HepG2 (cell line): Measurements from ENCODE around the gene TM4SF1. TPM values are rescaled to one million over a fixed set of nuclear protein-coding genes. Genes with fewer than 3 reads are reported as not detected.

Source experiments
- CHD4 ChIP-seq: fragments of 200-600 bp; sonication (generic); IDR thresholded peaks from 2 replicates; pipeline ENCODE4 v1.7.0; 2017; ENCODE audit warnings: mild to moderate bottlenecking, low read length, borderline replicate concordance
- EP300 ChIP-seq, 3 experiments: sonication (generic) in 1 of 3; formaldehyde crosslinking in 1 of 3; IDR thresholded peaks; 2 replicates each; pipeline versions ENCODE4 v1.5.1 to v1.6.1; 2011 to 2020; ENCODE audit warnings: low read depth in 2 of 3, low read length in 2 of 3, borderline replicate concordance in 1 of 3, improper control_type of control experiment in 1 of 3, mild to moderate bottlenecking in 1 of 3, missing genetic modification reagents in 1 of 3, moderate library complexity in 1 of 3
- RELA ChIP-seq: sonication (generic); formaldehyde crosslinking; IDR thresholded peaks from 2 replicates; pipeline ENCODE4 v1.4.0; 2020; ENCODE audit warnings: missing genetic modification reagents
- SAFB2 ChIP-seq: sonication (generic); formaldehyde crosslinking; IDR thresholded peaks from 2 replicates; pipeline ENCODE4 v1.5.1; 2020; ENCODE audit warnings: missing genetic modification reagents, low read depth, mild to moderate bottlenecking, borderline replicate concordance
- SAP130 ChIP-seq: IDR thresholded peaks from 2 replicates; pipeline ENCODE4 v1.6.1; 2016; ENCODE audit warnings: low read depth
- SSRP1 ChIP-seq: IDR thresholded peaks from 2 replicates; pipeline ENCODE4 v1.6.1; 2016; ENCODE audit warnings: control low read depth
- THRA ChIP-seq: sonication (generic); formaldehyde crosslinking; IDR thresholded peaks from 2 replicates; pipeline ENCODE4 v1.4.0; 2020; ENCODE audit warnings: missing genetic modification reagents, borderline replicate concordance
- TRIM24 ChIP-seq: sonication (generic); formaldehyde crosslinking; IDR thresholded peaks from 2 replicates; pipeline ENCODE4 v1.8.0; 2022; ENCODE audit warnings: mild to moderate bottlenecking, missing genetic modification reagents
- U2AF2 ChIP-seq: fragments of 200-400 bp; formaldehyde crosslinking; IDR thresholded peaks from 2 replicates; pipeline ENCODE4 v1.6.1; 2017; ENCODE audit warnings: low read depth, mild to moderate bottlenecking, low read length
- ZNF251 ChIP-seq: sonication (generic); formaldehyde crosslinking; IDR thresholded peaks from 2 replicates; pipeline ENCODE4 v1.9.0; 2021; ENCODE audit warnings: mild to moderate bottlenecking, missing genetic modification reagents
- ZNF501 ChIP-seq: sonication (generic); formaldehyde crosslinking; IDR thresholded peaks from 2 replicates; pipeline ENCODE4 v1.5.1; 2020; ENCODE audit warnings: mild to moderate bottlenecking, moderate library complexity, missing genetic modification reagents
- ZNF7 ChIP-seq: IDR thresholded peaks from 2 replicates; pipeline ENCODE4 v1.6.1; 2016; ENCODE audit warnings: missing biosample characterization, missing genetic modification reagents
- ZNF766 ChIP-seq: sonication (generic); formaldehyde crosslinking; IDR thresholded peaks from 2 replicates; pipeline ENCODE4 v1.5.0; 2020; ENCODE audit warnings: missing genetic modification reagents, borderline replicate concordance
- ZNF891 ChIP-seq: sonication (generic); formaldehyde crosslinking; IDR thresholded peaks from 2 replicates; pipeline ENCODE4 v1.5.0; 2020; ENCODE audit warnings: mild to moderate bottlenecking, missing genetic modification reagents
- ZSCAN31 ChIP-seq: sonication (generic); formaldehyde crosslinking; IDR thresholded peaks from 2 replicates; pipeline ENCODE4 v1.5.0; 2020; ENCODE audit warnings: low read depth, mild to moderate bottlenecking, missing genetic modification reagents
- polyA plus RNA-seq, 8 experiments: library from polyadenylated mRNA; depleted of rRNA in 3 of 8; stranded (reverse) in 7 of 8; unstranded in 1 of 8; fragments of >200 nt; fragmentation: Illumina TruSeq in 4 of 8; extraction: Trizol in 4 of 8; gene quantifications; 2 replicates each; pipeline versions ENCODE4 v1.2.1 to v1.2.3, GENCODE V29; 2011 to 2016; ENCODE audit warnings: low read depth in 4 of 8, missing spikeins in 1 of 8, mixed read lengths in 1 of 8; ENCODE audit not compliant: insufficient read depth in 1 of 8
- total RNA-seq, 5 experiments: library from RNA; depleted of rRNA; stranded (reverse); fragments of >200 nt; fragmentation: Illumina TruSeq; extraction: Trizol; gene quantifications; 2 replicates each; pipeline ENCODE4 v1.2.3, GENCODE V29; 2016; ENCODE audit warnings: low read depth in 1 of 5
- TF ChIP-seq, protein P1 (sequence below): sonication (generic); formaldehyde crosslinking; IDR thresholded peaks from 2 replicates; pipeline ENCODE4 v1.5.0; 2020; ENCODE audit warnings: mild to moderate bottlenecking, missing genetic modification reagents
- TF ChIP-seq, protein P2 (sequence below): sonication (generic); formaldehyde crosslinking; IDR thresholded peaks from 2 replicates; pipeline ENCODE4 v1.4.0; 2020; ENCODE audit warnings: missing genetic modification reagents
- TF ChIP-seq, protein P3 (sequence below): sonication (generic); formaldehyde crosslinking; IDR thresholded peaks from 2 replicates; pipeline ENCODE4 v1.4.0; 2020; ENCODE audit warnings: missing genetic modification reagents, borderline replicate concordance

Gene TM4SF1
- total and polyA plus RNA-seq, 2 of the 13 experiments (the other 11 are each of a cell fraction or from before 2014, with no cell fraction given) = 431 to 1,359 TPM

GRCh38 chr3:149352556-149352955 is 24.9 kb downstream of the TM4SF1 start (continued):
- no peak for TF ChIP-seq ZNF251 (CRISPR knock-in tag)
- peak; percentile 31; the same call in 1 of the 2 replicates for TF ChIP-seq SAP130
- TF ChIP-seq ZNF891 (CRISPR knock-in tag) = no peak
- no peak for TF ChIP-seq ZNF7 (CRISPR knock-in tag)
- TF ChIP-seq U2AF2 = no peak
- no peak for TF ChIP-seq SAFB2 (CRISPR knock-in tag)
- TF ChIP-seq TRIM24 (CRISPR knock-in tag) = no peak
- no peak; a peak in 1 of 4 replicates for TF ChIP-seq EP300 (IDR thresholded peaks at IDR 0.05; ENCODE audit: low read depth in 2 of 2, low read length in 2 of 2)
- TF ChIP-seq EP300 (CRISPR knock-in tag; IDR thresholded peaks at IDR 0.05; ENCODE audit: borderline replicate concordance) = 0 out of 2 replicates have a peak, but pooled peaks have one; percentile 14
- TF ChIP-seq, protein P1, sequence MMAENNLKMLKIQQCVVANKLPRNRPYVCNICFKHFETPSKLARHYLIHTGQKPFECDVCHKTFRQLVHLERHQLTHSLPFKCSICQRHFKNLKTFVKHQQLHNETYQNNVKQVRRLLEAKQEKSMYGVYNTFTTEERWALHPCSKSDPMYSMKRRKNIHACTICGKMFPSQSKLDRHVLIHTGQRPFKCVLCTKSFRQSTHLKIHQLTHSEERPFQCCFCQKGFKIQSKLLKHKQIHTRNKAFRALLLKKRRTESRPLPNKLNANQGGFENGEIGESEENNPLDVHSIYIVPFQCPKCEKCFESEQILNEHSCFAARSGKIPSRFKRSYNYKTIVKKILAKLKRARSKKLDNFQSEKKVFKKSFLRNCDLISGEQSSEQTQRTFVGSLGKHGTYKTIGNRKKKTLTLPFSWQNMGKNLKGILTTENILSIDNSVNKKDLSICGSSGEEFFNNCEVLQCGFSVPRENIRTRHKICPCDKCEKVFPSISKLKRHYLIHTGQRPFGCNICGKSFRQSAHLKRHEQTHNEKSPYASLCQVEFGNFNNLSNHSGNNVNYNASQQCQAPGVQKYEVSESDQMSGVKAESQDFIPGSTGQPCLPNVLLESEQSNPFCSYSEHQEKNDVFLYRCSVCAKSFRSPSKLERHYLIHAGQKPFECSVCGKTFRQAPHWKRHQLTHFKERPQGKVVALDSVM (CRISPR knock-in tag) = peak; percentile 34; the same call in 1 of the 2 replicates
- TF ChIP-seq, protein P2, sequence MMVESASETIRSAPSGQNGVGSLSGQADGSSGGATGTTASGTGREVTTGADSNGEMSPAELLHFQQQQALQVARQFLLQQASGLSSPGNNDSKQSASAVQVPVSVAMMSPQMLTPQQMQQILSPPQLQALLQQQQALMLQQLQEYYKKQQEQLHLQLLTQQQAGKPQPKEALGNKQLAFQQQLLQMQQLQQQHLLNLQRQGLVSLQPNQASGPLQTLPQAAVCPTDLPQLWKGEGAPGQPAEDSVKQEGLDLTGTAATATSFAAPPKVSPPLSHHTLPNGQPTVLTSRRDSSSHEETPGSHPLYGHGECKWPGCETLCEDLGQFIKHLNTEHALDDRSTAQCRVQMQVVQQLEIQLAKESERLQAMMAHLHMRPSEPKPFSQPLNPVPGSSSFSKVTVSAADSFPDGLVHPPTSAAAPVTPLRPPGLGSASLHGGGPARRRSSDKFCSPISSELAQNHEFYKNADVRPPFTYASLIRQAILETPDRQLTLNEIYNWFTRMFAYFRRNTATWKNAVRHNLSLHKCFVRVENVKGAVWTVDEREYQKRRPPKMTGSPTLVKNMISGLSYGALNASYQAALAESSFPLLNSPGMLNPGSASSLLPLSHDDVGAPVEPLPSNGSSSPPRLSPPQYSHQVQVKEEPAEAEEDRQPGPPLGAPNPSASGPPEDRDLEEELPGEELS = 0 out of 2 replicates have a peak, but pooled peaks have one; percentile 23
- TF ChIP-seq, protein P3, sequence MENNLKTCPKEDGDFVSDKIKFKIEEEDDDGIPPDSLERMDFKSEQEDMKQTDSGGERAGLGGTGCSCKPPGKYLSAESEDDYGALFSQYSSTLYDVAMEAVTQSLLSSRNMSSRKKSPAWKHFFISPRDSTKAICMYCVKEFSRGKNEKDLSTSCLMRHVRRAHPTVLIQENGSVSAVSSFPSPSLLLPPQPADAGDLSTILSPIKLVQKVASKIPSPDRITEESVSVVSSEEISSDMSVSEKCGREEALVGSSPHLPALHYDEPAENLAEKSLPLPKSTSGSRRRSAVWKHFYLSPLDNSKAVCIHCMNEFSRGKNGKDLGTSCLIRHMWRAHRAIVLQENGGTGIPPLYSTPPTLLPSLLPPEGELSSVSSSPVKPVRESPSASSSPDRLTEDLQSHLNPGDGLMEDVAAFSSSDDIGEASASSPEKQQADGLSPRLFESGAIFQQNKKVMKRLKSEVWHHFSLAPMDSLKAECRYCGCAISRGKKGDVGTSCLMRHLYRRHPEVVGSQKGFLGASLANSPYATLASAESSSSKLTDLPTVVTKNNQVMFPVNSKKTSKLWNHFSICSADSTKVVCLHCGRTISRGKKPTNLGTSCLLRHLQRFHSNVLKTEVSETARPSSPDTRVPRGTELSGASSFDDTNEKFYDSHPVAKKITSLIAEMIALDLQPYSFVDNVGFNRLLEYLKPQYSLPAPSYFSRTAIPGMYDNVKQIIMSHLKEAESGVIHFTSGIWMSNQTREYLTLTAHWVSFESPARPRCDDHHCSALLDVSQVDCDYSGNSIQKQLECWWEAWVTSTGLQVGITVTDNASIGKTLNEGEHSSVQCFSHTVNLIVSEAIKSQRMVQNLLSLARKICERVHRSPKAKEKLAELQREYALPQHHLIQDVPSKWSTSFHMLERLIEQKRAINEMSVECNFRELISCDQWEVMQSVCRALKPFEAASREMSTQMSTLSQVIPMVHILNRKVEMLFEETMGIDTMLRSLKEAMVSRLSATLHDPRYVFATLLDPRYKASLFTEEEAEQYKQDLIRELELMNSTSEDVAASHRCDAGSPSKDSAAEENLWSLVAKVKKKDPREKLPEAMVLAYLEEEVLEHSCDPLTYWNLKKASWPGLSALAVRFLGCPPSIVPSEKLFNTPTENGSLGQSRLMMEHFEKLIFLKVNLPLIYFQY (CRISPR knock-in tag) = 0 out of 2 replicates have a peak, but pooled peaks have one; percentile 70
- TF ChIP-seq SSRP1 = peak; percentile 74; the same call in 1 of the 2 replicates
- no peak for TF ChIP-seq RELA (CRISPR knock-in tag)
- 0 out of 2 replicates have a peak, but pooled peaks have one; percentile 18 for TF ChIP-seq ZNF501
- TF ChIP-seq ZSCAN31 = 0 out of 2 replicates have a peak, but pooled peaks have one; percentile 52
- 0 out of 2 replicates have a peak, but pooled peaks have one; percentile 19 for TF ChIP-seq THRA (CRISPR knock-in tag)
- TF ChIP-seq ZNF766 (CRISPR knock-in tag) = no peak
- TF ChIP-seq CHD4 = 0 out of 2 replicates have a peak, but pooled peaks have one; percentile 43
